HepG2 (cell line): ENCODE results near the gene TLCD1. TPM values are rescaled to one million over a fixed set of nuclear protein-coding genes. Genes with fewer than 3 reads are reported as not detected.

Experiments used
- ARNT2 ChIP-seq: sonication (generic); formaldehyde crosslinking; IDR thresholded peaks from 2 replicates; pipeline ENCODE4 v1.8.0; 2022; ENCODE audit warnings: mild to moderate bottlenecking, low read depth, missing genetic modification reagents, moderate library complexity
- ASH2L ChIP-seq: fragments of 300-600, 200-600 bp; sonication (generic); IDR thresholded peaks from 2 replicates; pipeline ENCODE4 v1.7.0; 2017; ENCODE audit warnings: low read depth, mild to moderate bottlenecking, moderate library complexity, mixed read lengths, low read length; ENCODE audit not compliant: insufficient read length
- ATF3 ChIP-seq: sonication (generic); formaldehyde crosslinking; IDR thresholded peaks from 2 replicates; pipeline ENCODE4 v1.4.0; 2020; ENCODE audit warnings: missing genetic modification reagents
- CBFB ChIP-seq: sonication (generic); formaldehyde crosslinking; IDR thresholded peaks from 2 replicates; pipeline ENCODE4 v1.4.0; 2020; ENCODE audit warnings: missing genetic modification reagents
- EED ChIP-seq: sonication (generic); formaldehyde crosslinking; IDR thresholded peaks from 2 replicates; pipeline ENCODE4 v1.5.0; 2020; ENCODE audit warnings: mild to moderate bottlenecking, missing genetic modification reagents
- HNRNPH1 ChIP-seq: fragments of 200-400 bp; formaldehyde crosslinking; optimal IDR thresholded peaks from 2 replicates; pipeline ENCODE3; 2017; ENCODE audit warnings: mild to moderate bottlenecking, low read depth, low read length
- MTERF4 ChIP-seq: sonication (generic); formaldehyde crosslinking; IDR thresholded peaks from 2 replicates; pipeline ENCODE4 v1.8.0; 2023; ENCODE audit warnings: mild to moderate bottlenecking, missing genetic modification reagents
- NFIB ChIP-seq: sonication (generic); formaldehyde crosslinking; IDR thresholded peaks from 2 replicates; pipeline ENCODE4 v1.9.0; 2021; ENCODE audit warnings: missing genetic modification reagents, mild to moderate bottlenecking, borderline replicate concordance
- RXRA ChIP-seq: sonication (generic); formaldehyde crosslinking; IDR thresholded peaks from 2 replicates; pipeline ENCODE4 v1.5.1; 2020; ENCODE audit warnings: missing genetic modification reagents
- ZFX ChIP-seq: sonication (generic); formaldehyde crosslinking; IDR thresholded peaks from 2 replicates; pipeline ENCODE4 v1.4.0; 2020; ENCODE audit warnings: mild to moderate bottlenecking, low read depth, missing genetic modification reagents, moderate library complexity
- ZNF281 ChIP-seq: sonication (generic); formaldehyde crosslinking; IDR thresholded peaks from 2 replicates; pipeline ENCODE4 v1.4.0; 2020; ENCODE audit warnings: missing genetic modification reagents, borderline replicate concordance
- ZNF354B ChIP-seq: sonication (generic); formaldehyde crosslinking; IDR thresholded peaks from 2 replicates; pipeline ENCODE4 v1.8.0; 2022; ENCODE audit warnings: mild to moderate bottlenecking, missing genetic modification reagents
- ZNF496 ChIP-seq: sonication (generic); formaldehyde crosslinking; IDR thresholded peaks from 2 replicates; pipeline ENCODE4 v1.8.1; 2023; ENCODE audit warnings: mild to moderate bottlenecking, moderate library complexity, missing genetic modification reagents; ENCODE audit not compliant: insufficient replicate concordance
- ZNF546 ChIP-seq: sonication (generic); formaldehyde crosslinking; conservative IDR thresholded peaks from 2 replicates; pipeline ENCODE4 v1.8.1; 2023; ENCODE audit warnings: mild to moderate bottlenecking, missing genetic modification reagents
- ZNF879 ChIP-seq: sonication (generic); formaldehyde crosslinking; IDR thresholded peaks from 2 replicates; pipeline ENCODE4 v1.8.1; 2023; ENCODE audit warnings: missing genetic modification reagents
- ZSCAN22 ChIP-seq: sonication (generic); formaldehyde crosslinking; IDR thresholded peaks from 2 replicates; pipeline ENCODE4 v1.4.0; 2020; ENCODE audit warnings: mild to moderate bottlenecking, missing genetic modification reagents
- polyA plus RNA-seq, 8 experiments: library from polyadenylated mRNA; depleted of rRNA in 3 of 8; stranded (reverse) in 7 of 8; unstranded in 1 of 8; fragments of >200 nt; fragmentation: Illumina TruSeq in 4 of 8; extraction: Trizol in 4 of 8; gene quantifications; 2 replicates each; pipeline versions ENCODE4 v1.2.1 to v1.2.3, GENCODE V29; 2011 to 2016; ENCODE audit warnings: low read depth in 4 of 8, missing spikeins in 1 of 8, mixed read lengths in 1 of 8; ENCODE audit not compliant: insufficient read depth in 1 of 8
- total RNA-seq, 5 experiments: library from RNA; depleted of rRNA; stranded (reverse); fragments of >200 nt; fragmentation: Illumina TruSeq; extraction: Trizol; gene quantifications; 2 replicates each; pipeline ENCODE4 v1.2.3, GENCODE V29; 2016; ENCODE audit warnings: low read depth in 1 of 5

The TLCD1 gene
- total and polyA plus RNA-seq, 2 of the 13 experiments (the other 11 are each of a cell fraction or from before 2014, with no cell fraction given) = 14.9 to 19.6 TPM

- no peak for TF ChIP-seq ZNF496 (CRISPR knock-in tag)
- TF ChIP-seq ZSCAN22 (CRISPR knock-in tag) = no peak
- TF ChIP-seq ZNF546 = no peak
- TF ChIP-seq EED (CRISPR knock-in tag) = no peak
- TF ChIP-seq RXRA (CRISPR knock-in tag) = peak; percentile 72
- peak; percentile 84 for TF ChIP-seq HNRNPH1
- no peak; the same call in 1 of the 2 replicates for TF ChIP-seq MTERF4 (CRISPR knock-in tag)
- no peak for TF ChIP-seq ZNF354B (CRISPR knock-in tag)
- no peak for TF ChIP-seq NFIB
- TF ChIP-seq CBFB (CRISPR knock-in tag) = no peak
- TF ChIP-seq ASH2L = peak; percentile 45
- TF ChIP-seq ZNF281 (CRISPR knock-in tag) = peak; percentile 94
- TF ChIP-seq ATF3 (CRISPR knock-in tag) = no peak
- peak; percentile 69; the same call in 1 of the 2 replicates for TF ChIP-seq ARNT2 (CRISPR knock-in tag)
- TF ChIP-seq ZNF879 (CRISPR knock-in tag) = no peak
- peak; percentile 73 for TF ChIP-seq ZFX (CRISPR knock-in tag)
Measured at GRCh38 chr17:28744972-28745785, 19.1 kb upstream of the TLCD1 start (continued).
